Suprapubic skin (tissue), 4 donors: ENCODE data around the gene CCNE1.

ENCODE experiments used
- CTCF ChIP-seq, 2 donors: fragments of 200-600 bp in 1 of 2; fragments of 450-650 bp in 1 of 2; sonication (generic) in 1 of 2; IDR thresholded peaks; one replicate each; pipeline ENCODE4 v1.5.1; 2016 to 2019; ENCODE audit warnings: antibody characterized with exemption in 2 of 2, mild to moderate bottlenecking in 1 of 2, moderate library complexity in 1 of 2
- POLR2A ChIP-seq, 2 donors: fragments of 450-650 bp; IDR thresholded peaks; one replicate each; pipeline ENCODE4 v1.6.1; 2017; ENCODE audit warnings: antibody characterized with exemption in 2 of 2, mild to moderate bottlenecking in 2 of 2, moderate library complexity in 2 of 2
- POLR2AphosphoS5 ChIP-seq, 3 donors: sonication (generic); formaldehyde crosslinking; IDR thresholded peaks; one replicate each; pipeline ENCODE4 v1.6.1; 2017; ENCODE audit warnings: antibody characterized with exemption in 3 of 3

- TF ChIP-seq CTCF (IDR thresholded peaks at IDR 0.05) (no peak), POLR2AphosphoS5 (IDR thresholded peaks at IDR 0.05) (no peak), POLR2A (IDR thresholded peaks at IDR 0.05) (no peak)
These were observed 45.7 kb upstream of the CCNE1 start for GRCh38 chr19:29766100-29766499.
